ENCODE data around the gene SLIT3. TPM values are rescaled to one million over a fixed set of nuclear protein-coding genes. Genes with fewer than 3 reads are reported as not detected.

SLIT3 gene
- total RNA-seq, 4 donors from 2014 or later: 10.8 to 30.8 (median 18.4) TPM

DNA sequence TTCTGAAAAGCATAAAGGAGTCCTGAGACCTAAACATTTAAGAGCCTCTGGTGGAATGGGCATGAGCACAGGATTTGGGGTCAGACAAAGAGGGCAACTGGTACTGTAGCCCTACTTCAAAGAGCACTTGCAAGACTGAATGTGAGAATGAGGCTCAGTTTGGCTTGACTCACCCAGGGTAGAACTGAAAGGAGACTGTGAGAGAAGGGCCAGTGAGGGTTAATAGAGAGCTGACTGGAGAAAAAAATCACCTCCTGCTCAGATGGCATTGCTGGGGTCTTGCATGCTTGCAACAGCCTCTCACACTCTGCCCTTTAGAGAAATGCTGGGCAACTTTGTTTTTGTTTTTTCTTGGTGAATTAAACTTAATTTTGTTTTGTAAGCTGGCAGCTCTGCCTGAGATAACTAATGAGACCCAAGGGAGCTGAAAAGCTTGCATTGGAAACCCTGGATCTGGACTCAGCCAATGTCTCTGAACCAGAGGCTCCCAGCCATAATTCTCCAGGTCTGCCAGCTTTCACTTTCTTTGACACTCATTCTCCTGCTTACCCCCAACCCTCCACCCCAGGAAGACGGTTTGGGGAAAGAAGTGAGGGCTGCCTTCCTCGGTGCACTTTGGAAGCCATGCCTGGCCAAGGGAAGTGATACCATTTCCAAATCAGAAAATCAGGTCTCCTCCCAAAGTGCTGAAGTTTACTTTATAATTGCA lies 560.7 kb downstream of the SLIT3 start:
- Histone ChIP-seq H3K27me3 (no peaks in the 10 kb centered on the region), H3K27ac (peak overlapping the region; percentile 64), H3K9me3 (no peaks in the 10 kb centered on the region), H3K36me3 (no peaks in the 10 kb centered on the region), H3K4me1 (peaks cover 10% of the 10 kb centered on the region), H3K4me3 (peak overlapping the region; percentile 9)
- peak in 1 of 2 donors; percentile 62 for DNase-seq (ENCODE audit: low spot score in 2 of 2)
- TF ChIP-seq EP300 (IDR thresholded peaks at IDR 0.05) (no peak), POLR2AphosphoS5 (IDR thresholded peaks at IDR 0.05) (no peak), POLR2A (IDR thresholded peaks at IDR 0.05) (no peak)
- TF ChIP-seq, protein P1, sequence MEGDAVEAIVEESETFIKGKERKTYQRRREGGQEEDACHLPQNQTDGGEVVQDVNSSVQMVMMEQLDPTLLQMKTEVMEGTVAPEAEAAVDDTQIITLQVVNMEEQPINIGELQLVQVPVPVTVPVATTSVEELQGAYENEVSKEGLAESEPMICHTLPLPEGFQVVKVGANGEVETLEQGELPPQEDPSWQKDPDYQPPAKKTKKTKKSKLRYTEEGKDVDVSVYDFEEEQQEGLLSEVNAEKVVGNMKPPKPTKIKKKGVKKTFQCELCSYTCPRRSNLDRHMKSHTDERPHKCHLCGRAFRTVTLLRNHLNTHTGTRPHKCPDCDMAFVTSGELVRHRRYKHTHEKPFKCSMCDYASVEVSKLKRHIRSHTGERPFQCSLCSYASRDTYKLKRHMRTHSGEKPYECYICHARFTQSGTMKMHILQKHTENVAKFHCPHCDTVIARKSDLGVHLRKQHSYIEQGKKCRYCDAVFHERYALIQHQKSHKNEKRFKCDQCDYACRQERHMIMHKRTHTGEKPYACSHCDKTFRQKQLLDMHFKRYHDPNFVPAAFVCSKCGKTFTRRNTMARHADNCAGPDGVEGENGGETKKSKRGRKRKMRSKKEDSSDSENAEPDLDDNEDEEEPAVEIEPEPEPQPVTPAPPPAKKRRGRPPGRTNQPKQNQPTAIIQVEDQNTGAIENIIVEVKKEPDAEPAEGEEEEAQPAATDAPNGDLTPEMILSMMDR (IDR thresholded peaks at IDR 0.05): no peak
- WGBS: 71% methylated on average over 2 of the region's 2 CpGs

DNA sequence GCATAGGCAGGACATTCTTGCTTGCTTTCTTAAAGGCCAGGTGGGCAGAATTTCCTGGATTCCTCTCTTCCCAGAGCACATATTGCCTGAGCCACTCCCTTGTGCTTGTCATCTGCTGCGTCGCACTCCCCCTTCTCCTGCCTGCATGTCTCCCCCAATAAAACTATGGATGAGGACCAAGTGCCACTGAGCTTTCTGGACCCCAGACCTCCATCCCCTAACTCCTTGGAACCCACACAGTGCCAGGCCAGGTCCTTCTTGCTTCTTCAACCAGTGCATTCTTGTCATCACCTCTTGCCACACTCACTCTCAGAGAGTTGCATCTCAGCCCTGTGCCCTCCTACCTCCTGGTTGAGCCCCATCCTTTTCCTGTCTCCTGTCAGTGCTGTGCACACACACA lies 563.9 kb downstream of the SLIT3 start:
- no peak for TF ChIP-seq EP300 (IDR thresholded peaks at IDR 0.05)
- no peak for TF ChIP-seq POLR2A (IDR thresholded peaks at IDR 0.05)
- TF ChIP-seq POLR2AphosphoS5 (IDR thresholded peaks at IDR 0.05): no peak
- no peak for DNase-seq (ENCODE audit: low spot score in 2 of 2)
- no peaks in the 10 kb centered on the region for H3K27me3 ChIP-seq
- no peaks in the 10 kb centered on the region for H3K36me3 ChIP-seq
- H3K4me3 ChIP-seq: no peak overlapping the region
- peaks cover 10% of the 10 kb centered on the region for H3K4me1 ChIP-seq
- WGBS: 100% methylated on average over 2 of the region's 2 CpGs
- no peak overlapping the region for H3K27ac ChIP-seq
- no peaks in the 10 kb centered on the region for H3K9me3 ChIP-seq

DNA sequence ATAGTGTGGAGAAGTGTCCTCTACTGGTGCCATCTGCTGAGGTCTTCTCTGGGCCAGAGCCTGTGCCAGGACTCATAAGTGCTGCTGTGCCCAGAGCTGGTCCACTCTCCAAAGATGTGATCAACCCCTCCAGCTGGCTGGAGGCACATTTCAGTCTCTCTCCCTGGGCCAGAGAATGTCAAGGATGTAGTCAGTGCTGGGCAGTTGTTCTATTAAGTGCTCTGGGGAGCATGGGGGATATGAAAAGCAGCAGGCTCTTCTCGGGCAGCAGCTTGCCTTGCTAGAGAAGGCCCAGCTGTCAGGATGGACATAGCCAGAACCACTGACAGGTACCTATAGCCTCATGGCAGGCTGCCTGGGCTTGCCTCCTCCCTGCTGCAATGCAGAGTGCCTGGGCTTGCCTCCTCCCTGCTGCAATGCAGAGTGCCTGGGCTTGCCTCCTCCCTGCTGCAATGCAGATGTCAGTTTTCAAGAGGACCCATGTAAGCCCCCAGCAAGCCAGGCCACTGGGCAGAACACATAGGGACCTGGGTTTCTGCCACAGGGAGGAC lies 564.6 kb downstream of the SLIT3 start:
- Histone ChIP-seq H3K4me1 (peaks cover 10% of the 10 kb centered on the region), H3K36me3 (no peaks in the 10 kb centered on the region), H3K9me3 (no peaks in the 10 kb centered on the region), H3K4me3 (no peak overlapping the region), H3K27me3 (no peaks in the 10 kb centered on the region), H3K27ac (peak overlapping the region; percentile 59)
- WGBS: 33% methylated on average over 1 of the region's 1 CpG
- TF ChIP-seq POLR2AphosphoS5 (IDR thresholded peaks at IDR 0.05) (no peak), EP300 (IDR thresholded peaks at IDR 0.05) (no peak), POLR2A (IDR thresholded peaks at IDR 0.05) (no peak)
- TF ChIP-seq, protein P1 (IDR thresholded peaks at IDR 0.05): no peak
- DNase-seq (ENCODE audit: low spot score in 2 of 2): no peak

DNA sequence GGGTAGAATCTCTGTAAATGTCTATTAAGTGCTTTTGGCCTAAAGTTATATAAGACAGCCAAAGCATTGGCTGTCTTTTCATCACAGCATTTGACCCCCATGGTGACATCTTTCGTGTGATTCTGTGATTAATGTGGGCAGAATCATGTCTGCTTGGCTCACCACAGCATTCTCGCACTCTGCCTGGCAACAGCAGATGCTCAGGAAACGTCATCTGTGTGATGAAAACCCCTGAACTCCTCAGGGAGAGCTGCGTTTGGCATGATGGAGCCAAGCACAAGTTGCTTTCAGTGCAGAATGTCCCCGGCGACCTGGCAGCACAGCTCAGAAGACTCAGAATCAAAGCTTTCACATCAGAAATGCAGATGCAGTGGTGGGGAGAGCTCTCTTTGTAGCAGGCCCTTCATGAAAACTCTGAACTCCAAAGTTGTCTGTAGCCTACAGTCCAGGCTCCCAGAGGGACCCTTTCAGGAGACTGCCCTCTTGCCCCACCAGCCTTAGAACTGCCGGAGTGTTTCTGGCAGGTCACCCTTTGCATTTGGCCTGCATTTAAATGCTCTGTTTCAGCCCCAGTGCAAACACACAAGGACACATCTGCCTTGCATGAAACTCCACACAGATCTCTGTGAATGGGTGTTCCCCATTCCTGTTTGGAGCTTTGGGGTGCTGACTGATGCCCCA lies 566.2 kb downstream of the SLIT3 start:
- Histone ChIP-seq H3K36me3 (no peaks in the 10 kb centered on the region), H3K27ac (peak overlapping the region; percentile 59), H3K27me3 (no peaks in the 10 kb centered on the region), H3K4me1 (peaks cover 10% of the 10 kb centered on the region), H3K4me3 (no peak overlapping the region), H3K9me3 (no peaks in the 10 kb centered on the region)
- 44% methylated on average over 5 of the region's 7 CpGs for WGBS
- TF ChIP-seq EP300 (IDR thresholded peaks at IDR 0.05) (no peak), POLR2AphosphoS5 (IDR thresholded peaks at IDR 0.05) (peak in 2 of 3 donors; percentile 47 to 79), POLR2A (IDR thresholded peaks at IDR 0.05) (no peak)
- peak; percentile 83 to 89 for DNase-seq (ENCODE audit: low spot score in 2 of 2)

DNA sequence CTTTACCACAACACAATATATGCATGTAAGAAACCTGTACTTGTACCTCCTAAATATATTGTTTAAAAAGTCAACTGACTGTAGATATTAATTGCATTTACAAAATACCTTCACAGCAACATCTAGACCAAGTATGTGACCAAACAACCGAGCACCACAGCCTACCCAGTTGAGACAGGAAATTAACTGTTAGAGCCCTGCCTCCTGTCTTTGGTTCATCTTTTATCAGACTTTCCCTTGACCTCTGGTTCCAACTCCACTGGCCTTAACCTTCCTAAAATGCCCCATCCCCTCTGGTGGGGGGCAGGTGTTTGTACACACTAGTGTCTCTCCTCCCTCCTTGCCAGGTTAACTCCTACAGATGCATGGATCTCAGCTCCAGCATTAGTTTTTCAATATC lies 566.8 kb downstream of the SLIT3 start:
- Histone ChIP-seq H3K27ac (no peak overlapping the region), H3K36me3 (no peaks in the 10 kb centered on the region), H3K9me3 (no peaks in the 10 kb centered on the region), H3K4me1 (peaks cover 10% of the 10 kb centered on the region), H3K4me3 (no peak overlapping the region), H3K27me3 (no peaks in the 10 kb centered on the region)
- TF ChIP-seq POLR2A (IDR thresholded peaks at IDR 0.05) (no peak), POLR2AphosphoS5 (IDR thresholded peaks at IDR 0.05) (no peak), EP300 (IDR thresholded peaks at IDR 0.05) (no peak)
- TF ChIP-seq, protein P1 (IDR thresholded peaks at IDR 0.05): no peak
- DNase-seq (ENCODE audit: low spot score in 2 of 2): no peak
- 74% methylated on average over 1 of the region's 1 CpG for WGBS

Measured in suprapubic skin (tissue), 4 donors.